GM19351 (cell line): Measurements from ENCODE around the gene SCYGR1.
"Not testable (repeated sequence)": the region's sequence is repeated elsewhere in the genome, so short reads cannot be mapped to it uniquely, and the experiment has no call there.

Experiments used
- ATAC-seq: cut with Tn5 transposase; IDR thresholded peaks from one replicate; pipeline ENCODE4 v1.9.1; 2021; ENCODE audit warnings: mild to moderate bottlenecking, moderate library complexity; ENCODE audit not compliant: unreplicated experiment

SCYGR1 gene

DNA sequence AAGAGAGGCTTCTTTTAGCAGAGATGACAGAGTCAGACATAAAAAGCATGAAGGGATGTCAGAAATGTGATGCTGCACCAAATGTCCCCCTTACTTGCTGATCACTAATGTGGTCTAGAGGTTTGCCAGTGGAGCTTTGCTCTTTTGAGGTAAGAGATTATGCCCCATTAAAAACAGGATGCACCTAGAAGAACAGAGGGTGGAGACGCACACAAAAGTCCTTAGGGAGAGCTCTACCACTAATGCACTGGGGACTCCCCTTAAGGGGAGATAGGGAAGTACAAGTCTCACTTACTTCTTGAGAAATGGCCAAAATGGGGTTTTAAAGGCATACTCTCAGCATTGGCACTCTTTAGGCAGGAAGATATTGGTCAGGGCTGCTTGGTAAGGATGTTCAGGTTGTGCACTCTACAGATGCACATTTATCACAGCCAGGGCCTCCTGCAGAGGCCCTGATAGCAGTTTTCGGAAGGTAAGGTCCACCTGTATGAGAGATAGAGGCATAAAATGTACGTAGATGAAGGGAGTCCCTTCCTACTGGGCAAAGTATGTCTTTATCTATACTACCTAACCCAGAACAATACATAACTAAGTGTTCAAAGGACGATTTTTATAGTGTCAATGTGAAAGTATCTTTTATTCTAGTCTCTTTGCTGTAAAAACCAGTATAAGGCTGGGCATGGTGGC, 17.0 kb upstream of the SCYGR1 start:
- ATAC-seq = no peak

DNA sequence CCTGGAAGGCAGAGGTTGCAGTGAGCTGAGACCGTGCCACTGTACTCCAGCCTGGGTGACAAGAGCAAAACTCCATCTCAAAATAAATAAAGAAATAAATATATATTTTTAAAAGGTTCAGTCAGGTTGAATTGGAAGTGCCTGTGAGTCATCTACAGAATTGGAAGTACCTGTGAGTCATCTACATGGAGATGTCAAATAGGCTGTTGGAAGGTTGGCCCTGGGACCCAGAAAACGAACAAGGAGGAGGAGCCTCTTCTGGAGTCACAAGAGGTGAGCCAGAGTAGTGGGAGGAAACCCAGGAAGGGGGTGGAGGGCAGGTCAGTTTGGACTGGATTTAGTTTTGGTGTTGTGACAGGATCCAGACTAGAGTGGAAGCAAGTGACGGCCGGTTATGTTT, 15.2 kb upstream of the SCYGR1 start:
- no peak for ATAC-seq

DNA sequence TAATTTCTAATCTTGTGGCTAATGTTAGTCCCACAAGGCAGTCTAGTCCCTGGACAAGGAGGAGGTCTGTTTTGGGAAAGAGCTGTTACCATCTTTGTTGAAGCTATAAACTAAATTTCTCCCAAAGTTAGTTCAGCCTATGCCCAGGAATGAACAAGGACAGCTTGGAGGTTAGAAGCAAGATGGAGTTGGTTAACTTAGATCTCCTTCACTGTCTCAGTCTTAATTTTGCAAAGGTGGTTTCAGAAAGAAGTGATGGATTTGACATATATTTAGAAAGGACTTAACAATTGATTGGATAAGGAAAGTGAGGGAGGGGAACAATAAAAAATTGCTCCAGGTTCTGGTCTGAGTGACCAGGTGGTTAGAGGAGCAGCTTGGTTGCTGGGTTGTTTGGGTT, 14.6 kb upstream of the SCYGR1 start:
- ATAC-seq = no peak

DNA sequence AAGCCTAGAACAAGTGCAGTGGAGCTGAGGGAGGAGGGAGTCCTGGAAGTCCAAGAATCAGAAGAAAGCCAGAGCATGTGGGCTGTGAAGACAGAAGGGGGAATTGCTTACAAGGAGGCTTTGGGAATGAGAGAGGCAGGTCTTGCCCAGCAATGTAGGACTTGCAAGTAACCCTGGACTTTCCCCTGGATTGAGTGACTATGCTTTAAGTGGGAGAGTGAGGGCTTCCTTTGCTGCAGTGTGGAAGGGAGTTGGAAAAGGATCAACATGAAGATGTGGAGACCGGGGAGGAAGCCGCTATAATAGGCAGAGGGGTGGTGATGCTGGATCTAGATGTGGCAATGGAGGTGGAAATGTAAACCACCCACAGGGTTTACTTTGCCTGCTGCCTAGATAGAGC, 13.8 kb upstream of the SCYGR1 start:
- no peak for ATAC-seq

DNA sequence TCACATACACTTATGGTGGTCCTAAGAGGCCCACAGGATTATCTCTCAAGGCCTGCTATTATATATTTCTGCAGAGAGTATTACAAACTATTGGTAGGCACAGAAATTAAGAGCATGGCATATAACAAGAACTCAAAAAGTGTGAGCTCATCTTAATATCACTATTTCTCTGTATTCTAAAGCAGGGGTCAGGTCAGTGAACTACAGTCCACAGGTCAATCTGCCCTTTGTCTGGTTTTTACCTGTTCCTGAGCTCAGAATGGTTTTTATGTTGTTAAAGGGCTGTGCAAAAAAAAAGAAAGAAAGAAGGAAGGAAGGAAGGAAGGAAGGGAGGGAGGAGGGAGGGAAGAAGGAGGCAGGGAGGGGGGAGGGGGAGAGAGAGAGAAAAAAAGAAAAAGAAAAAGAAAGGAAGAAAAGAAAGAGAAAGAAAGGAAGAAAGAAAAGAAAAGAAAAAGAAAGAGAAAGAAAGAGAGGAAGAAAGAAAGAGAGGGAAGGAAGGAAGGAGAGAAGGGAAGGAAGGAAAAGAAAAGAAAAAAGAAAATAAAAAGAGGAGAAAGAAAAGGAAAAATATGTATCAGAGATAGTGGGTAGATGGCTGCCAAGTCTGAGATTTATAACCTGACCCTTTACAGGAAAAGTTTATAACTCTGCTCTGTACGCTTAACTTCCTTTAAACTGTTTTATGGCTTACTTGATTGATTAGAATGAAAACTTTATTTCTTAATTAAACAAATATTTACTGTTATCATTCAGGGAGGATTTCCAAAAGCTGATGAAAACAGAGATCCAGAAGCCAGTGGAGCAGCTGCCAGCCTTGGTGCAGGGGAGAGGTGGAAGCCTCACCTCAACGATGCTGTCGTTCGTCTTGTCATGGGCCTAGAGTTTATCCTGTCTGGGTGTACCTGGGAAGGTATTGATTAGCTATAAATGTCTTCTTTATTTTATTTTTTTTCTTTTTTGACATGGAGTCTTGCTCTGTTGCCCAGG, 11.2 kb upstream of the SCYGR1 start:
- ATAC-seq = no peak

DNA sequence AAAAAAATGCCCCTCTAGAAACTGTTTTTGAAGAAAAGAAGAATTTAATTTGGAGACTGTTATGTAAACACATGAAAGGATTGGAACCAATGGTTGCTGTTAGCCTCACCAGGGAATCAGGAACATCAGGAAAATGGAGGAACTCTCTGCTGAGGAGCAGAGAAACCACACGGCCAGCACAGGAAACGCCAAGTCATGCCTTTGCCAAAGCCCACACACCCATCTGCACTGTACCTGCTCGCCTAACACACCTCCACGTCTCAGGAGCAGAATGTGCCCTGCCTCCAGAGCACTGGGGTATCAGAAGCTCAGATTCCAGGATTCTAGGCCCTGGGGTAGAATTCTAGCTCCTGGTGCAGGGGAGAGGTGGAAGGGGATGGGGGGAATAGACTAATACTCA, 9.8 kb upstream of the SCYGR1 start:
- ATAC-seq = no peak

DNA sequence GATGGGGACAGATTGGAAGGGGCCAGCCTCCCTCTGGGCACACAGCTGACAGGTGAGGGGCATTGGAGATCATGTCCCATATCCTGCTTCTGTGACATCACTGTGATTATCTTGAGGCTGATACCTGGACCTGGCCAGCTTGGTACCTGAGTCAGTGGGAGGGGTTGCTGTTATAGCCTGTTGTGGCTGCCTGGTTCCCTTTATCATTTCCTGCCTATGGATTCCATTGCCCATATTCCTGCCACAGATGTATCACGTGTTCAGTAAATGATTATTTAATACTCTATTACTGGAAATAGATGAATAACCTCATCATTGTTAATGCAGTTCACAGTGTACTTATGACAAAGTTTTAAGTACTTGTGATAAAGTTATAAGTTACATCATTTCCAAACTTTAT, 7.8 kb upstream of the SCYGR1 start:
- ATAC-seq = no peak

DNA sequence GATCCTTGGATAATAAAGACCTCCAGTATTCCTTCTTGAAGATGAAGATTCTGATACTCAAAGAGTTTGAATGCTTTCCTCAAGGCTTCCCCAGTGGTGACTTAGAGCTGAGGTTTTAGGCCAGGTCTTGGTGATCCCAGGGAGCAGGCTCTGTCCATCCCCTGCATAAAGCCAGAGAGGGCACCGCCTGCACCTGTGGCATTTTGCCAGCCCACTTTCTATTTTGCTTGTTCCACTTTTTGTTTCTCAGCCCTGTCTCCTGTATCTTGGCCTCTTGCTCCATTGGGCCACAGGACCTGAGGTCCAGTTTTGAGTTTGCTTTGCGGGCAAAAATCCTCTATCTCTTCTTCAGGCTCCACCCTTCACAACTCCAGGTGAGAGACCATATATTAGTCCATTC, 6.7 kb upstream of the SCYGR1 start:
- no peak for ATAC-seq

DNA sequence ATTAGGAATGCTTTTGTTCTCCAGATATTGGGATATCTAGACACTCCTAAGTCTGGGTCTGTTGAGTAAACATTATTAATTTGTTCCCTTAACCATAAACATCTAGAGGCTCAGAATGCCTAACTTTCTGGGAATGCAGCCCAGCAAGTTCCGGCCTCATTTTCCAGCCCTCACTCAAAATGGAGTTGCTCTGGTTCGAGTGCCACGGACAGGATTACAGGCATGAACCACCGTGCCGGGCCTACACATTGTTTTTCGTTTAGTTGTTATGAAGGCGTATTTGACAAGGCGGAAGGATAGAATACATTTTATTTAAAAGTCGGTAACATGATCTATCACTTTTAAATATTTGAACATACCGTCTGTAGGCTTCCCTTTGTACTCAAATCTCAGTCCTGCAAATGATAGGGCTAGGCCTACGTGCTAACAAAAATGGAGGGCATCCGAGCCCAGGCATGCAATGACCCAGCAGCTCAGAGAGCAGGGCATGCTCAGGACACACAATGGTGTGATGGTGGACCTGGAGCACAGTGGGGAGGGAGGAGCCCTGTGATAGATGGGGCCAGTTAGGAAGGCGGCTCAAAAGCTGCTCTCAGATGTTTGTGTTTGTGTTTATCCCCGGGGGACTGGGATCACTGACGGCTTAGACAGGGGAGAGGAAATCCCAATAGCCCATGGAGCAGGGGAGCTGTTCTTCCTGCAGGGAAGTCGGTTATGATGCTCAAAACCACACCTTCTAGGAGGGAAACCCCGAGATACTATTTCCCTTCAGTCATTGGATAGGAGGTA, 2.9 kb upstream of the SCYGR1 start:
- ATAC-seq = no peak

DNA sequence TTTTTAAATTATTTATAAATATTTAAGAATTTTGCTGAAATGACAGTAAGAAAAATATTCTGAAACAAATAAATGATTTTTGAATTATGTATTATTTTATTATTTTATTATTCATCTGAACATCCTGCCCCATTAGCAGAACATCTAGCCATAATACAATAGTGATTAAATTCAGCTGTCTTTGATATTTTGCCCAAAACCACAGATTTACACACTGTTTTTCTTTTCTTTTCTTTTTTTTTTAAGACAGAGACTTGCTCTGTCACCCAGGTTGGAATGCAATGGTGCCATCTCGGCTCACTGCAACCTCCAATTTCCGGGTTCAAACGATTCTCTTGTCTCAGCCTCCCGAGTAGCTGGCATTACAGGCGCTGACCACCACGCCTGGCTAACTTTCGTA, 1.9 kb upstream of the SCYGR1 start:
- no peak for ATAC-seq

DNA sequence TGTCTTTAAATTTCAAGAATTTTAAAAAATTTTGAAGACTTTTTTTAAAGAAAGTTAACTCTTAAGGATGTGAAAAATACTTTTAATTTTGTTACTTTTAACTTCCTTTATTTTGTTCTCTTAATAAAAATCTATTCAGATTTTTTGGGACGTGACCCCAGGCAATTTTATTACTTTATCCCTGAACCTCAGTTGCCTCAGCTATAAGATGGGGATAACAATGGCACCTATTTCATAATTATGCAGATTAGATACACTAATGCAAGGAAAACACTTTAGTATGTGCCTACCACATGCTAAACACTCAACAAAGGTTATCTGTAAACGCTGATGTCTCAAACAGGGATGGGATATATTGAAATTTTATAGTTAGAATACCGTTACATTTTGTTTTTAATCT, 1.5 kb upstream of the SCYGR1 start:
- ATAC-seq = no peak

DNA sequence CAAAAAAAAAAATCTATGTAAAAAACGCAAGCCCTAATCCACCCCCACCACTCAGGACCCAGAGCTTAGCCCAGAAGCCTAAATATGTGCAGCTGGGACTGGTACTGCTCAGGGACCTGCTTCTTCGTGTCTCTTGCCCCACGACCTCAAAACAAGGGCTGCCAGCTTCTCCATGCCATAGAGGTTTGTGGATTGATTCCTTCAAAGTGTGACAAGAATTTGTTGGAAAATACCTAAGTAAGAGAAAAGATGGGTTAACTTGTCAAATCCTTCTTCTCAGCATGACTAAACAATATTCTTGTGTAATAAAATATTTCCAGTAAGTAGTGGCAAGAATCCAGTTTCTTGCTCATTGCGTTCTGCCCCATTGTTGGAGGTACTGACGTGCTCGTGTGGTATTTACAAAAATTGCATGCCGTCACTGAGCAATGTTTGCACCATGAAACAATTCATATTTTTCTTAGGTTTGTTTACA, 825 bp upstream of the SCYGR1 start:
- ATAC-seq = no peak

DNA sequence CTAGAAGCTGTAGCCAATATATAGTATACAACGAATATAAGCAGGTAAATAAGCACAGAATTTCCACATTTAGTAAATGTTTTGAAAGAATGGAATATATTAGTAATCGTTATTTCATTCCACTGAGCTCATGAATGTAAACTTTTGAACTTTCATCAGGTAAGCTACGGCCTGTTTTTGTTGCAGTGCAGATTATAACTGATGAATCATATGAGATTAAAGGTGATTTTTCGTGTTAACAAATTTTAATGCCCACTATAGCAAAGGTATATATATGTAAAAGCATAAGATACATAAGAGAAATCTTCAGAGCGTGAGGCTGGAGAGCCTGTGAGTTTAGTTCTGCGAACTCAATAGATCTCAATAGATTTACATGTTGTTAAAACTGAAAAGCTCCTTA, 1.1 kb downstream of the SCYGR1 start:
- no peak for ATAC-seq

DNA sequence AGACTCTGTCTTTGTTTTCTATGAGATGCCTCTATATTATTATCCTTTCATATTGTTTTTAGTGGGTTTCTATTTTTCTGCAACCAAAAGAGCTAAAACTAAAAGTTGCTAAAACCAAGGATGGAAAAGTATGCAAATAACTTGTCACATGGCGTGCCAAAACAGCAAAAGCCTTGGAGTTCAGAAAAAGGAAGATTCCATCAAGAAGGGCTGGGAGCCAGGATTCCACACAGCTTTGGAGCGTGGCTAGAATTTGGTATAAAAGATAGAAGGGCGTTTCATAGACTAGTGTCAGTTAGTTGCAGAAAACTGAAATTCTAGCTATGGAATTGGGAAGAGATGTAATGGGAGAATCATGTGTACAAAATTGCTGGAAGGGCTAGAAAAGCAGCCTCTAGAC, 4.1 kb downstream of the SCYGR1 start:
- no peak for ATAC-seq

DNA sequence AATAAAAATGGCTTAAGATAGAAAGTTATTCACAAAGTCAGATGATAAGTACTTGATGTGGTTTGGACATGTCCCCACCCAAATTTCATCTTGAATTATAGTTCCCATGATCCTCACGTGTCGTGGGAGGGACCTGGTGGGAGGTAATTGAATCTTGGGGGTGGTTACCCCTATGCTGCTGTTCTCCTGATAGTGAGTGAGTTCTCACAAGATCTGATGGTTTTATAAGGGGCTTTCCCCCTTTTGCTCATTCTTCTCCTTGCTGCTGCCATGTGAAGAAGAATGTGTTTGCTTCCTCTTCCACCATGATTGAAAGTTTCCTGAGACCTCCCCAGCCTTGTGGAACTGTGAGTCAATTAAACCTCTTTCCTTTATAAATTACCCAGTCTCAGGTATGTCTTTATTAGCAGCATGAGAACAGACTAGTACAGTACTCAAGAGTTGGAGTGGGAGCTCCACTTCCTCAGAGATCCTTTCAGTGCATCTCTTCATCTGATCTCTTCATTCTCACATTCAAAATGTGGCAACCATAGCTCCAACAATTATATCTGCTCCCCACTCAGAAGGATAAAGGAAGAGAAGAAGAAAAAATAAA, 5.4 kb downstream of the SCYGR1 start:
- not testable (repeated sequence) for ATAC-seq

DNA sequence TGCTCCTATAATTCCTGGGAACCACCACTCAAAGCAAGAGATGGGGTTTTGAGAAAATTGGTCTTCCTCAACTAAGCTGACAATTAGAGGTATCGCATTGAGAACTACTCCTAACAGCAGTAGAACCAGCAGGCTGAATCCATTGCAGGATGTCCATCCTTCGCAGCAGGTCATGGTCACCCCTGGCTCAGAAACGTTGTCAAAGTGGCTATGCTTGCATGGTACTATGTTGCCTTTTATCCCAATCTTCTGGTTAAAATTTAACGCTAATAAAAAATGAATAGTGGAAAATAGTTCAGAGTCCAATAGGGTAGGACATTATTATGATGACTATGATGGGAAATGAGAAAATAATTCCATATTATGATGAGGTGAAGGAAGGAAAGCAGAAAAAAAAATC, 8.7 kb downstream of the SCYGR1 start, which contains the start of gene TM4SF20:
Gene TM4SF20, minus strand, starts transcription at position 212 of the 400 bp plus-strand sequence. Its CDS starts 38 bp downstream, at position 174.
- no peak for ATAC-seq

DNA sequence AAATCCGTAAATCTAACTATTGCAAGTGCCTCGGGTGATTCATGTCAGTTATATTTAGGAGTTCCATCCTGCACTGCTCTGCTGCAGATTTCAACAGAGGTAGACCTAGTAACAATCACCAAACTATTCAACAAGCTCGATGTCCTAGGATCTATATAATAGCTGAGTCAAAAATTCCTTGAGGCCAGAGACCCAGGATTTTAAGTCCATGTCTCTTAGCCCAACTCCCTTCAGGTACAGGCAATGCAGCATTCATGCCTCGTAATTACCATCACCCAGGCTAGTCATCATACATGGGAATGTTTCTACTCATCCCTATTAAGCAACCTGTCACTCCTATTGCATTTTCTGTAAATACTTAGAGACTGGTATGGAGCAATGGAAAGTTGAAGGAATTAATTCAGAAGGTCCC, 9.4 kb downstream of the SCYGR1 start:
- ATAC-seq = no peak

DNA sequence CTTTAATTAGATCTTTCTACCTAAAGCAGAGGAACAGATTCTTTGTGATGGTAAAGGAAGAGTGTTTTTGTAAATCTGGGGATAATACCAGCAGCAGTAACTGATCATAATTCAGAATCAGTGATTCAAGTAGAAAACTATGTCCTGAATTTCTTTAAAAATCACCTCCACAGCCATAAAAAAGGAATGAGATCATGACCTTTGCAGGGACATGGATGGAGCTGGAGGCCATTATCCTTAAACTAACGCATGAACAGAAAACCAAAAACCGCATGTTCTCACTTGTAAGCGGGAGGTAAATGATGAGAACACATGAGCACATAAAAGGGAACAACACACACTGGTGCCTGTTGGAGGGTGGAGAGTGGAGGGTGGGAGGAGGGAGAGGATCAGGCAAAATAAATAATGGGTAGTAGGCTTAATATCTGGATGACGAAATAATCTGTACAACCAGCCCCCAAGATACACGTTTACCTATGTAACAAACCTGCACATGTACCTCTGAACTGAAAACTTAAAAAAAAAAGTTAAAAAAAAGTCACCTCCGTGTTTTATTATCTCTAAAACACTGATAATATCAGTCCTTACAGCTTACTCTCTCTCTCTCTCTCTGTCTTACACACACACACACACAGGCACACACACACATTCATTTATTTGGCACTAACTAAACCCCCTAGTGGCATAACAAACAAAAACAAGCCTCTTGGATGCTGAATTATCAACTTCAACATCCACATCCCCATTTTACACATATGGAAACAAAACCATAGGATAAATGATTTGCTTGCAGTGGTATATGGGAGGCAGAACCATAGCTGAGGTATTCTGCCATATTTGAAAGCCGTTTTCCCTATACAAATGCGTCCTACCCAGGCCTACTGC, 10.0 kb downstream of the SCYGR1 start:
- no peak for ATAC-seq

DNA sequence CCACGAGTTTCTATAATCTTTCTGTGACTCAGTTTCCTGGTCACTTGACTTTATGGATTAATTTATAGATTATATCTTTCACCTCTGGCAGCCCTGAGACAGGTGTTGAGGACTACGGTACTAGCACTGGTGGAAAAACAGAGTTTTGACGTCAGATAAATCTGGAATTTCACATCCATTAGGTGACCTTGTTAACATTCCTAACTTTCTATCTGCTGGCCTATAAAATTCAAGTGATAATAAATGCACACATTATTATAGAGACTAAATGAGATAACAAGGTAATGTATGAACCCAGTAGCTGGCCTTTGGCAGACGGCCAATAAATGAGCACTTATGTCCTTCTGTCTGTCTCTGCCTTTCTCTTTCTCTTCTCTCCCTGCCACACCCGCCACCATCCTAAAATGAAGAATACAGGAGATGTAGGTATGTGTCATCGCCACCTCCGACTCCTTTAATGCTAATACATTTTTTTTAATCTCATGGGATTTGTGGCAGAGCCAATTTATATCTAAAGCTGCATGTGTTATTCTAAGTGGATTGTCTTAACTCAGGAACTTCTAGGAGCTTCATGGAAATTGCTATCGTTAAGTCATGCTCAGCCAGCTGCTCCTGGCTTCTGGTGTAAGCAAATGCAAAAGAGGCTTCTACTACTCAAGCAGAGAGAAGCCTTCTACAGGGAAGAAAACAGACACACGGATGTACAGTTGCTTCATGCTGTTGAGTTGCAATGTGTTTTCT, 10.9 kb downstream of the SCYGR1 start:
- no peak for ATAC-seq
